ENCODE measurements around the gene WDR72.

The WDR72 gene

GRCh38 chr15:53506370-53506769 is 253.1 kb downstream of the WDR72 start:
- H3K27ac ChIP-seq: no peak overlapping the region
- TF ChIP-seq, protein P1, sequence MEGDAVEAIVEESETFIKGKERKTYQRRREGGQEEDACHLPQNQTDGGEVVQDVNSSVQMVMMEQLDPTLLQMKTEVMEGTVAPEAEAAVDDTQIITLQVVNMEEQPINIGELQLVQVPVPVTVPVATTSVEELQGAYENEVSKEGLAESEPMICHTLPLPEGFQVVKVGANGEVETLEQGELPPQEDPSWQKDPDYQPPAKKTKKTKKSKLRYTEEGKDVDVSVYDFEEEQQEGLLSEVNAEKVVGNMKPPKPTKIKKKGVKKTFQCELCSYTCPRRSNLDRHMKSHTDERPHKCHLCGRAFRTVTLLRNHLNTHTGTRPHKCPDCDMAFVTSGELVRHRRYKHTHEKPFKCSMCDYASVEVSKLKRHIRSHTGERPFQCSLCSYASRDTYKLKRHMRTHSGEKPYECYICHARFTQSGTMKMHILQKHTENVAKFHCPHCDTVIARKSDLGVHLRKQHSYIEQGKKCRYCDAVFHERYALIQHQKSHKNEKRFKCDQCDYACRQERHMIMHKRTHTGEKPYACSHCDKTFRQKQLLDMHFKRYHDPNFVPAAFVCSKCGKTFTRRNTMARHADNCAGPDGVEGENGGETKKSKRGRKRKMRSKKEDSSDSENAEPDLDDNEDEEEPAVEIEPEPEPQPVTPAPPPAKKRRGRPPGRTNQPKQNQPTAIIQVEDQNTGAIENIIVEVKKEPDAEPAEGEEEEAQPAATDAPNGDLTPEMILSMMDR (conservative IDR thresholded peaks at IDR 0.05): no peak

- TF ChIP-seq, protein P1 (conservative IDR thresholded peaks at IDR 0.05): no peak
- H3K27ac ChIP-seq: no peak overlapping the region
Measured at GRCh38 chr15:53498996-53499395, 260.5 kb downstream of the WDR72 start.

- TF ChIP-seq, protein P1 (conservative IDR thresholded peaks at IDR 0.05): no peak
- H3K27ac ChIP-seq: no peak overlapping the region
Measured at GRCh38 chr15:53490341-53490740, 269.1 kb downstream of the WDR72 start.

GRCh38 chr15:53482055-53482454 is 277.4 kb downstream of the WDR72 start:
- H3K27ac ChIP-seq: no peak overlapping the region
- TF ChIP-seq, protein P1 (conservative IDR thresholded peaks at IDR 0.05): no peak

DNA sequence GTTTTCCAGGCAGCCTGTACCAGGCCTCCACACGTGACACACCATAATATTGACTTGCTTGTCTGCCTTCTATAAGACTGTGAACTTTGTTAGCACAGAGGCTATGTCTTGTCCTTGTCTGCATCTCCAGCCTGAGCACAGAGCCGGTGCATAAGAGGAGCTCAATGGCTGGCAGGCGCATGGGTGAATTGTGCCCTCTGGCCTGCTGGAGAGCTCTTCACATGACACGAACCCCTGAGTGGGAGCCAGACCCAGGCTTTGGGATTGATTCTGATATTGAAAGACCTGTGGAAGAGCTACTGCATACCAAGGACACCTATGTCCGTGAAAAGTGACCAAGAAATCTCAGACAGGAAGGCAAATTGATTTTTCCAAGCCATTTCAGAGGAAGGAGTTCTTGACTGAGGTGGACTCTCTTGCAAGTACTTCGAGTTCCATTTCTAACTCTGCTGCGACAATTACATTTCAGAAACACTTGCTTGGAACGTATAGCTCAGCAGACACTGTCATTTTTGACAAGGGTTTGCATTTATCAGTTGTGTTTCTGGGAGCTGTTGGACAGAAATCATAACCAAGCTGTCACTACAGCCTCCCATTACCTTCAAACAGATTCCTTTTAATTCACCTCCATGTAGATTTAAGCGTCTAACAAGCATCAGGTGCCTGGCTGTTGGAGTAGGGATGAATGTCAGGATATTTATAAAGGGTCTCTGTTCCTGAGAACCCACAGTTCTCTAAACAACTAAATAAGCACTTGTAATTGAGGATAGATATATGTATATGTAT is 281.3 kb downstream of the WDR72 start:
- no peak overlapping the region for H3K27ac ChIP-seq
- TF ChIP-seq, protein P1 (conservative IDR thresholded peaks at IDR 0.05): no peak

DNA sequence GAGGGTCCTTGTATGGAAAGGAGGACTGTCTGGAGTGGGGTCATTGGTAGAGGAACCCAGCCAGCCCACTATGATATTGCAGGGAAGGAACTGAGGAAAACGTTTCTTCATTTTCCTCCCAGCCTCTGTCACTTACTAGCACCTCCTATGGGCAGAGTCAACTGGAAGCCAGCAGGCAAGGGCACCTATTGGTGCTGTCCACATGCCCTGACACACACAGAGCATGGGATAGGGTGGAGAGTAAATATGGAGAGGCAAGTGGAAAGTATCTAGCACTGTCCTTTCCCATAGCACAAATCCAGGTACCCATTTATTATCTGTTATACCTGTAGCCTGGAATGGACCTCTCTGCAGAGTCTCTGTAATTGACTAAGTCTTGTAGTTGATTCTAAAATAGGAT is 285.6 kb downstream of the WDR72 start:
- H3K27ac ChIP-seq: no peak overlapping the region
- TF ChIP-seq, protein P1 (conservative IDR thresholded peaks at IDR 0.05): no peak

DNA sequence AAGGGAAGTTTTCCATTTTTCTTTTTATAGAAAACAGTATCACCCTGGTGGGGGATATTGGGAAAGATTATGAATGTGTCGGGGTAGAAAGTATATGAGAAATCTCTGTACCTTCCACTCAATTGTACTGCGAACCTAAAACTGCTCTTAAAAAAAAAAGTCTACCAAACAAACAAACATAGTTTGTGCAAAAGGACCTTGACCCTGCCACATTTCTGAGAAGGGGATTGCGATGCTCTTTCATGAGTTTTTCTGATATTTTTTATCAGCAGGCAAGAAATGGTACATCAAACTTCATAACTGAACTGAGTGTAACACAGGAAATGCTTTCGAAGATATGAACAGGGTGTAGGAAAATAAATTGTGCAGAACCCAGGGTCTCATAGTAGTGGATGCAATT is 286.0 kb downstream of the WDR72 start:
- TF ChIP-seq, protein P1 (conservative IDR thresholded peaks at IDR 0.05): no peak
- no peak overlapping the region for H3K27ac ChIP-seq
